ENCODE measurements around the gene GLRA3. TPM values are rescaled to one million over a fixed set of nuclear protein-coding genes. Genes with fewer than 3 reads are reported as not detected.
A peak's percentile ranks its signal among the peaks of the same experiment; 100 is the strongest.
"Not testable (repeated sequence)": the region's sequence is repeated elsewhere in the genome, so short reads cannot be mapped to it uniquely, and the experiment has no call there.

Gene GLRA3
- total and polyA plus RNA-seq, 3 experiments from 2014 or later: not detected

DNA sequence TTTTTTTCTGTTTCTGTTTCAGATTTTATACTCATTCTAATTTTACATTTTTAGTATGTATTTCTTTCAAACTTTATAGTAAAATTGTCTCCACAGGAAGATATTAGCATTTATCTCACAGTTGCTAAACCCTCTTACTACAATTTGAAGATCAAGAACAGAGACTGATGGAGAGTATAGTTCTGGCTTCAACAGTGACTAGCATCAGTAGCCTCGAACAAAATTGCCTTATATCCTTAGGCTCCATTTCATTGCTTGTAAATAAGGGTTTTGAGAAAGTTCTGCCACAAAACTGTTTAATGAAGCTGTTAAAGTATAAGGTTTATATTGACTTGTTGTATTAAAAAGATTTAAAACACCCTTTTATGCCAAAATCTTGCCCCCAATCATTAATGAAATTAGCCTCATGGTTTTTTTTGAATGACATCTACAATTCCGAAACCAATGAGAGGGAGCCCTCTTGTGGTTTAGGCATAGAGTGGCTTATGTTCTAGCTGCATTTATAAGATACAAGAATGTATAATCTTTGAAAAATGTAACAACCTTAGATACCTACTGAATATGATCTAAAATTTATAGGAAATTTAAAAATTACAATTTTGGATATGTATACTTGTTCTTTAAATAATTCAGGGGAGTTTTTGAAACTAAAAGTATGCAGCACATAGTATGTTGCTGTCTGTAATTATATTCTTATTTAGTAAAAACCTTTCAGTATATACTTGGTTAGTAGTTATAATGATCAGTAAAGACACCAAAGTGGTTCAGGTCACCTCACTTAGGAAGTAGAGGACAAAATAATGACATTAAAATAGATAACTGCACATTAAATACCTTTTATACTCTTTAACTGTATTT is 196.9 kb downstream of the GLRA3 start:
- Histone ChIP-seq H3K9me3 (ENCODE audit: low read length) (no peaks in the 10 kb centered on the region), H3K4me1 (ENCODE audit: insufficient read depth, low read length) (no peaks in the 10 kb centered on the region), H3K36me3 (ENCODE audit: insufficient read depth, low read length) (no peaks in the 10 kb centered on the region), H3K27ac (ENCODE audit: low read depth, low read length) (no peak overlapping the region), H3K27me3 (ENCODE audit: insufficient read depth, low read length, poor library complexity, severe bottlenecking) (no peaks in the 10 kb centered on the region), H3K4me3 (ENCODE audit: low read length) (no peak overlapping the region)
- Mint-ChIP-seq H3K36me3 (no peaks in the 10 kb centered on the region), H3K9me3 (peaks cover 0 to 3% (median 0%) of the 10 kb centered on the region in 5 donors), H3K27ac (no peak overlapping the region), H3K4me1 (peaks cover 0 to 3% (median 3%) of the 10 kb centered on the region in 3 donors), H3K4me3 (no peak overlapping the region), H3K27me3 (no peaks in the 10 kb centered on the region)
- peak in 2 of 5 donors; percentile 7 to 8 for DNase-seq
- CTCF ChIA-PET: no interaction called here
- POLR2A ChIA-PET: no interaction called here

DNA sequence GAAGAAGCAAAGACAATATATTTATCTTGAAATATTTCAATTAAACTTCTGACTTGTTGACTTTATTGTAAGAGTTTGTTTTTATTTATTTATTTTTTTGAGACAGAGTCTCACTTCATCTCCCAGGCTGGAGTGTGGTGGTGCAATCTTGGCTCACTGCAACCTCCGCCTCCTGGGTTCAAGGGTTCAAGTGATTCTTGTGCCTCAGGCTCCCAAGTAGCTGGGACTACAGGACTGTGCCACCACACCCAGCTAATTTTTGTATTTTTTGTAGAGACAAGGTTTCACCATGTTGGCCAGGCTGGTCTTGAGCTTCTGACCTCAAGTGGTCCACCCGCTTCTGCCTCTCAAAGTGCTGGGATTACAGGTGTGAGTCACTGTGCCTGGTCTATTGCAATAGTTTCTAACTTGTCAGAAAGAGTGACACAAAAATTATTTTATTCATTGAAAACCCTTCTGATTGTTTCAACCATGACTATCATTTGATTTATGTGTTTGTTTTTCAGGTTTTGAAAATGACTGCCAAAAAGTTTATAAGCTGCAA is 199.1 kb downstream of the GLRA3 start:
- H3K9me3 Mint-ChIP-seq; H3K4me3 Mint-ChIP-seq; H3K9me3 ChIP-seq (ENCODE audit: low read length); H3K36me3 Mint-ChIP-seq; H3K4me1 Mint-ChIP-seq; H3K27me3 Mint-ChIP-seq; H3K4me1 ChIP-seq (ENCODE audit: insufficient read depth, low read length); H3K36me3 ChIP-seq (ENCODE audit: insufficient read depth, low read length); POLR2A ChIA-PET; H3K4me3 ChIP-seq (ENCODE audit: low read length); H3K27ac ChIP-seq (ENCODE audit: low read depth, low read length); DNase-seq; H3K27me3 ChIP-seq (ENCODE audit: insufficient read depth, low read length, poor library complexity, severe bottlenecking); H3K27ac Mint-ChIP-seq; CTCF ChIA-PET: not testable (repeated sequence)

DNA sequence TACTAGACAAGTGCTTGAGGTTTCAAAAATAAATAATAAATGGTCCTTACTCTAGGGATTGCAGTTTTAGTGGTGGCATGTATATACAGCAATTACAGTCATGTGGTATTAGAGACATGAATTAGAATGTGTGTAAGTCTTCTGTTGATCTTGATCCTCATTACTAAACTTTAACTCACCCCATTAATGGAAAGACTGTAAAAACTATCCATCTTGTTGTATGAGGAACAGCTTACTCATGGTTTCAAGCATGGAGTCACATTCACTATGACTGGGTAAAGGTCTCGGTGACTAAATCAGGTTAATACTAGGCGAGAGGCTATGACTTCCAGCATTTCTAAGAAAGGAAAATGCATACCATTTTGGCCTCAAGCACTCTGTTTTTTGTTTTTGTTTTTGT is 199.8 kb downstream of the GLRA3 start:
- ChIA-PET CTCF (no interaction called here), POLR2A (no interaction called here)
- Mint-ChIP-seq H3K4me3 (no peak overlapping the region), H3K9me3 (peaks cover 0 to 4% (median 0%) of the 10 kb centered on the region in 5 donors), H3K4me1 (peaks cover 0 to 3% (median 3%) of the 10 kb centered on the region in 3 donors), H3K36me3 (no peaks in the 10 kb centered on the region), H3K27ac (no peak overlapping the region), H3K27me3 (peaks cover 0 to 6% of the 10 kb centered on the region in 2 donors)
- no peaks in the 10 kb centered on the region for H3K36me3 ChIP-seq (ENCODE audit: insufficient read depth, low read length)
- no peak overlapping the region for H3K4me3 ChIP-seq (ENCODE audit: low read length)
- no peaks in the 10 kb centered on the region for H3K4me1 ChIP-seq (ENCODE audit: insufficient read depth, low read length)
- no peak overlapping the region for H3K27ac ChIP-seq (ENCODE audit: low read depth, low read length)
- H3K9me3 ChIP-seq (ENCODE audit: low read length): no peaks in the 10 kb centered on the region
- no peaks in the 10 kb centered on the region for H3K27me3 ChIP-seq (ENCODE audit: insufficient read depth, low read length, poor library complexity, severe bottlenecking)
- DNase-seq: no peak

DNA sequence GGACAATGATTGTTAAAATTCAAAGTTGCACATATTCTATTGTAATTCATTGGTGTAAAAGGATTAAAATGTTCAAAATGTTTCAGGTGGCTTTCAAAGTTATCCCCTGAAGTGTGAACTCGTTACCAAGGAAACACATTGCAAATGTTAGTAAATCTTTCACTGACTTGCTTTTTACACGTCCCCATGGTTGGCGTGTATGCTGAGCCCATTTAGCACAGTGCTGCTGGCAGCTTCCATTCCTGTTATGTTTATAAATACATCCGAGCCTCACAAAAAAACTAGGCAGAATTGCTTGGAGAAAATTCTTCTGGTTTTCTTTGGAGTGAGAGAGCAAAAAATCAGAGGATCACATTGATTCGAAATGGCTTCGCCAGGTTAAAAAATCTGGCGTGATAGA is 200.9 kb downstream of the GLRA3 start:
- Histone ChIP-seq H3K27ac (ENCODE audit: low read depth, low read length) (no peak overlapping the region), H3K4me3 (ENCODE audit: low read length) (no peak overlapping the region), H3K4me1 (ENCODE audit: insufficient read depth, low read length) (no peaks in the 10 kb centered on the region), H3K27me3 (ENCODE audit: insufficient read depth, low read length, poor library complexity, severe bottlenecking) (no peaks in the 10 kb centered on the region), H3K36me3 (ENCODE audit: insufficient read depth, low read length) (no peaks in the 10 kb centered on the region), H3K9me3 (ENCODE audit: low read length) (no peaks in the 10 kb centered on the region)
- no peaks in the 10 kb centered on the region for H3K4me1 Mint-ChIP-seq
- H3K4me3 Mint-ChIP-seq: no peak overlapping the region
- CTCF ChIA-PET: no interaction called here
- no peak for DNase-seq
- no peak overlapping the region for H3K27ac Mint-ChIP-seq
- H3K36me3 Mint-ChIP-seq: no peaks in the 10 kb centered on the region
- peaks cover 0 to 4% (median 0%) of the 10 kb centered on the region in 5 donors for H3K9me3 Mint-ChIP-seq
- peaks cover 0 to 6% of the 10 kb centered on the region in 2 donors for H3K27me3 Mint-ChIP-seq
- POLR2A ChIA-PET: no interaction called here

DNA sequence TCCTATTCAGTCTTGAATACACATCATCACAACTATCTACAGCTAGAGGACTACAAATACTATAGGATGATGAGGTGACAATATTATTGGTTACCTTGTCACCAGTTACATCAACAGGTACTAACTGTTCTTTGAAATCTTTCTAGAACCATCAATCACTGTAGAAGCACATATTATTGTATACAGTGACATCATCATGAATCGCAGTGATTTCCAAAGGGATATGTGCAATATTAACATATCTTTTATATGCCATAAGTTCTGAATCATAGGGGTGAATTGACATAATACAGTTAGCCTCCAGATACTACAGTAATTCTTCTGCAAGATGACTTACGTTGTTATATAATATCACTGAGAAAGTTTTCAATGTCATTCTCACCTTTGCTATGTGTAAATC is 201.6 kb downstream of the GLRA3 start:
- DNase-seq: no peak
- Histone ChIP-seq H3K27ac (ENCODE audit: low read depth, low read length) (no peak overlapping the region), H3K4me1 (ENCODE audit: insufficient read depth, low read length) (no peaks in the 10 kb centered on the region), H3K27me3 (ENCODE audit: insufficient read depth, low read length, poor library complexity, severe bottlenecking) (no peaks in the 10 kb centered on the region), H3K9me3 (ENCODE audit: low read length) (no peaks in the 10 kb centered on the region), H3K4me3 (ENCODE audit: low read length) (no peak overlapping the region), H3K36me3 (ENCODE audit: insufficient read depth, low read length) (no peaks in the 10 kb centered on the region)
- Mint-ChIP-seq H3K9me3 (peaks cover 0 to 4% (median 0%) of the 10 kb centered on the region in 5 donors), H3K4me3 (no peak overlapping the region), H3K4me1 (no peaks in the 10 kb centered on the region), H3K27ac (no peak overlapping the region), H3K27me3 (peaks cover 0 to 6% of the 10 kb centered on the region in 2 donors), H3K36me3 (no peaks in the 10 kb centered on the region)
- ChIA-PET CTCF (no interaction called here), POLR2A (no interaction called here)

DNA sequence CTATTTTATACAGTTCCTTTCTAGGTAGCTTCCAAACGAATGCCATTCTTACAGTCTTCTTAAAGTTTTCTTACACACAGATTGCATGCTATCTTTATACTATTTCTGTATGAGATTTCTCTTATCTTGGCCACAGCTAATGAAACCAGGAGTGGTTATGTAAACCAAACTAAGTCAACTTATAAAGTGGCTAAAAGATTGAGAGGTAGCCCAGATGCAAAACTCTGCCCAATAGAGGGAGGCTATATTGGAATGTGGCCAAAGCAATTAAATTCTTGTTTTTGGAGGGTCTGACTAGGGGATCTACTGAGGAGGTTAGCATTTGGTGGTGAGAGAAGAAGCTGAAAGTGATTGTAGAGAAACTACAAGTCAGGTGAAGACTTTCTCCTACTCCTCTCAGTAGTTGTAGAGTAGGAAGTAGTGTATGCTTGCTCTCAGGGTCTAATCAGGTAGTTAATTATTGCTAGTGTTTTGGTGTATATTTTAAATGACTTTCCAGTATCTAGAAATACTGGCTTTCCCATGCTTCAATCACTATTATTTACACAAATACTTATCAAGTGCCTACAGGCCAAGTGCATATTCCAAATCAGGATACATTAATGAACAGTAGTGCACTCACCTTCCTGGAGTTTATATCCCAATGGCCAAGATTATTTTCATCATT is 202.6 kb downstream of the GLRA3 start:
- no peak overlapping the region for H3K4me3 ChIP-seq (ENCODE audit: low read length)
- no peaks in the 10 kb centered on the region for H3K4me1 Mint-ChIP-seq
- no peaks in the 10 kb centered on the region for H3K4me1 ChIP-seq (ENCODE audit: insufficient read depth, low read length)
- no peak overlapping the region for H3K4me3 Mint-ChIP-seq
- H3K27me3 ChIP-seq (ENCODE audit: insufficient read depth, low read length, poor library complexity, severe bottlenecking): no peaks in the 10 kb centered on the region
- no peaks in the 10 kb centered on the region for H3K36me3 ChIP-seq (ENCODE audit: insufficient read depth, low read length)
- peaks cover 0 to 4% (median 0%) of the 10 kb centered on the region in 5 donors for H3K9me3 Mint-ChIP-seq
- H3K27ac Mint-ChIP-seq: no peak overlapping the region
- no peak overlapping the region for H3K27ac ChIP-seq (ENCODE audit: low read depth, low read length)
- CTCF ChIA-PET: no interaction called here
- H3K36me3 Mint-ChIP-seq: no peaks in the 10 kb centered on the region
- no peaks in the 10 kb centered on the region for H3K9me3 ChIP-seq (ENCODE audit: low read length)
- DNase-seq: no peak
- POLR2A ChIA-PET: no interaction called here
- H3K27me3 Mint-ChIP-seq: peaks cover 0 to 6% of the 10 kb centered on the region in 2 donors

DNA sequence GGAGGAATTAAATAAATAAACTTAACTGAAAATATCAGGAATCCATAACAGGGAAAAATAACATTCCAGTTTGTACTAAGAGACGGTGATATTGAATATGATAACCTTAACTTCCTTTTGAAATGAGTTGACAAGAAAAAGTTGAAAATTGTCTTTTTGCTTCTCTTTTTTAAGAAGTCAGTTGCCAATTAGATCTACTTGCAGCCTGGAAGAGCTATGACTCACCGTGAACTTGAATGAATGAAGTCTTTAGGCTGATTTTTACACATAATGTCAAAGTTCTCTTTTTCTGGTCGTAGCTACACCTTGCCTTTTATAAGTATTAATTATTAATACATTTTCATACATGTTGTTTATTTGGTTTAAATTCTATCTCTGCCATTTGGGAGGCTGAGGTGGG is 212.4 kb downstream of the GLRA3 start:
- Histone ChIP-seq H3K36me3 (ENCODE audit: insufficient read depth, low read length) (no peaks in the 10 kb centered on the region), H3K27me3 (ENCODE audit: insufficient read depth, low read length, poor library complexity, severe bottlenecking) (no peaks in the 10 kb centered on the region), H3K27ac (ENCODE audit: low read depth, low read length) (no peak overlapping the region), H3K9me3 (ENCODE audit: low read length) (no peaks in the 10 kb centered on the region), H3K4me3 (ENCODE audit: low read length) (no peak overlapping the region), H3K4me1 (ENCODE audit: insufficient read depth, low read length) (no peaks in the 10 kb centered on the region)
- Mint-ChIP-seq H3K9me3 (peaks cover 2 to 10% (median 6%) of the 10 kb centered on the region in 5 donors), H3K4me1 (no peaks in the 10 kb centered on the region), H3K27me3 (peaks cover 0 to 2% of the 10 kb centered on the region in 2 donors), H3K27ac (no peak overlapping the region), H3K36me3 (no peaks in the 10 kb centered on the region), H3K4me3 (no peak overlapping the region)
- no peak for DNase-seq
- POLR2A ChIA-PET: no interaction called here
- CTCF ChIA-PET: no interaction called here

DNA sequence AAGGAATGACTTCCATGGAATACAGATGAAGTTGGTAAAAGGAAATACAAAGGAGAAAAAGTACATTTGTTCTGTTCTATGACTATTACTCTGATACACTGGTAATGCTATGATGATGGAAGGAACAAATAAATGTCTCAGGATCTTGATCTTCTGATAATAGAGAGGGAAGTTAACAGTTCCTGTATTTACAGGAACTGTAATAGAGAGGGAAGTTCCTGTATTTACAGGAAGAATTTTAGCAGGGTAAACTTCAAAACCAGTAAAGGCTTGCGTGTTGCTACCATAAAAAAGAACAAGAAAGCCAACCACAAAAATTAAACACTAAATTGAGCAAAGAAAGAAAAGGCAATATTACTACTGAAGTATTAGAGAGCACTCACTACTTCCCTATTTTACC is 215.1 kb downstream of the GLRA3 start:
- H3K9me3 Mint-ChIP-seq: peaks cover 4 to 10% (median 5%) of the 10 kb centered on the region in 5 donors

More for the DNA sequence above, 215.1 kb downstream of the GLRA3 start:
- DNase-seq: no peak
- Histone ChIP-seq H3K4me1 (ENCODE audit: insufficient read depth, low read length) (no peaks in the 10 kb centered on the region), H3K9me3 (ENCODE audit: low read length) (no peaks in the 10 kb centered on the region), H3K27ac (ENCODE audit: low read depth, low read length) (no peak overlapping the region), H3K27me3 (ENCODE audit: insufficient read depth, low read length, poor library complexity, severe bottlenecking) (no peaks in the 10 kb centered on the region), H3K36me3 (ENCODE audit: insufficient read depth, low read length) (no peaks in the 10 kb centered on the region), H3K4me3 (ENCODE audit: low read length) (no peak overlapping the region)
- POLR2A ChIA-PET: no interaction called here
- Mint-ChIP-seq H3K4me3 (no peak overlapping the region), H3K27ac (no peak overlapping the region), H3K4me1 (no peaks in the 10 kb centered on the region), H3K27me3 (peaks cover 0 to 2% of the 10 kb centered on the region in 2 donors), H3K36me3 (no peaks in the 10 kb centered on the region)
- CTCF ChIA-PET: no interaction called here
